NOMO-1 (cell line): ENCODE measurements around the gene TRAIP.
"Not testable (repeated sequence)": the region's sequence is repeated elsewhere in the genome, so short reads cannot be mapped to it uniquely, and the experiment has no call there.

Experiments
- DNase-seq, 2 experiments: peaks; one replicate each; lab custom pipeline; 2025; ENCODE audit not compliant: unreplicated experiment in 2 of 2; lab: John Stamatoyannopoulos, UW

The TRAIP gene

GRCh38 chr3:49793486-49794085 is 62.8 kb downstream of the TRAIP start:
- DNase-seq = no peak

- no peak for DNase-seq
Measured at GRCh38 chr3:49792371-49793150, 63.8 kb downstream of the TRAIP start.

GRCh38 chr3:49791571-49791970 is 64.8 kb downstream of the TRAIP start:
- no peak for DNase-seq

- DNase-seq = no peak
Measured at GRCh38 chr3:49790626-49791411, 65.5 kb downstream of the TRAIP start.

GRCh38 chr3:49788056-49788455 is 68.3 kb downstream of the TRAIP start:
- DNase-seq = no peak

GRCh38 chr3:49787536-49787935 is 68.8 kb downstream of the TRAIP start:
- no peak for DNase-seq

GRCh38 chr3:49787182-49787464 is 69.2 kb downstream of the TRAIP start:
- no peak for DNase-seq

GRCh38 chr3:49786357-49787181 is 69.8 kb downstream of the TRAIP start, which contains the start of gene IP6K1:
Gene IP6K1, minus strand, starts transcription at chr3:49786542. Its CDS starts 38,502 bp downstream, at chr3:49748040.
- DNase-seq = peak; percentile 99

- peak in 1 of 2 experiments; percentile 51 for DNase-seq
Measured at GRCh38 chr3:49785565-49786356, 70.6 kb downstream of the TRAIP start.

GRCh38 chr3:49782277-49782676 is 74.1 kb downstream of the TRAIP start:
- DNase-seq = not testable (repeated sequence)

GRCh38 chr3:49781415-49782199 is 74.8 kb downstream of the TRAIP start:
- DNase-seq = no peak

GRCh38 chr3:49780975-49781365 is 75.4 kb downstream of the TRAIP start:
- not testable (repeated sequence) for DNase-seq

- no peak for DNase-seq
Measured at GRCh38 chr3:49780080-49780974, 76.0 kb downstream of the TRAIP start.

- DNase-seq = no peak
Measured at GRCh38 chr3:49779358-49780079, 76.8 kb downstream of the TRAIP start.
